Measurements from ENCODE around the gene DLGAP1. TPM values are rescaled to one million over a fixed set of nuclear protein-coding genes. Genes with fewer than 3 reads are reported as not detected.

The DLGAP1 gene
- total RNA-seq, 1 experiment from 2014 or later: 23.2 TPM

- Histone ChIP-seq H3K23me2 (ENCODE audit: insufficient read length, low read depth, low read length, poor library complexity, severe bottlenecking) (no peaks in the 10 kb centered on the region), H3K27me3 (ENCODE audit: insufficient read depth, low read length) (no peaks in the 10 kb centered on the region), H4K5ac (ENCODE audit: insufficient read length, low read depth, low read length) (no peak overlapping the region), H3K56ac (ENCODE audit: insufficient read length, low read depth, low read length) (no peak overlapping the region), H3K9ac (ENCODE audit: extremely low read depth, insufficient read length, low read length) (no peak overlapping the region), H3K9me3 (ENCODE audit: control insufficient read depth, low read depth, low read length) (no peaks in the 10 kb centered on the region), H2AK5ac (ENCODE audit: insufficient read length, low read length) (no peak overlapping the region), H3K14ac (ENCODE audit: insufficient read depth, low read length) (no peak overlapping the region), H3K4me2 (ENCODE audit: insufficient read depth, insufficient read length, low read length) (no peak overlapping the region), H4K8ac (replicated peaks; ENCODE audit: insufficient read length, low read depth, low read length) (no peak overlapping the region), H3T11ph (ENCODE audit: low read length) (no peak overlapping the region), H3K79me1 (ENCODE audit: insufficient read depth, low read depth, low read length, poor library complexity, severe bottlenecking) (no peaks in the 10 kb centered on the region), H3K79me2 (ENCODE audit: insufficient read depth, low read length) (no peaks in the 10 kb centered on the region), H4K91ac (ENCODE audit: insufficient read length, low read depth, low read length) (no peak overlapping the region), H3K18ac (ENCODE audit: insufficient read length, low read depth, low read length) (no peak overlapping the region), H2BK120ac (ENCODE audit: low read depth, low read length, poor library complexity, severe bottlenecking) (no peak overlapping the region), H2BK20ac (ENCODE audit: low read depth, low read length, poor library complexity, severe bottlenecking) (no peak overlapping the region), H2BK15ac (ENCODE audit: low read depth, low read length) (no peak overlapping the region), H3K4me1 (ENCODE audit: insufficient read depth, low read length) (no peaks in the 10 kb centered on the region; the same call in 1 of the 2 replicates), H4K20me1 (ENCODE audit: control insufficient read depth, insufficient read depth, insufficient read length) (no peaks in the 10 kb centered on the region), H2AFZ (ENCODE audit: low read length) (no peak overlapping the region), H3K23ac (ENCODE audit: insufficient read length, low read depth, low read length) (no peak overlapping the region), H2BK5ac (ENCODE audit: insufficient read length, low read length) (no peak overlapping the region), H3K4ac (ENCODE audit: low read depth, low read length) (no peak overlapping the region), H3K27ac (ENCODE audit: insufficient read length, low read depth, low read length) (no peak overlapping the region), H2BK12ac (ENCODE audit: insufficient read length, low read depth, low read length) (no peak overlapping the region)
- H3K36me3 Mint-ChIP-seq (ENCODE audit: insufficient read depth in 1 of 3, low read depth in 3 of 3): peaks cover 6 to 10% (median 8%) of the 10 kb centered on the region in 3 experiments; a peak in 6 of 7 replicates
- H3K27ac Mint-ChIP-seq: no peak overlapping the region
- H3K9me3 Mint-ChIP-seq: peaks cover 3 to 6% of the 10 kb centered on the region in 2 experiments; a peak in 3 of 5 replicates
- H3K4me1 Mint-ChIP-seq: peaks cover 41 to 44% of the 10 kb centered on the region in 2 experiments
- TF ChIP-seq CTCF (conservative IDR thresholded peaks at IDR 0.05): no peak
- no peak overlapping the region for H3K4me3 Mint-ChIP-seq
- no CpG with 5 or more reads among the region's 4 CpGs for WGBS (ENCODE audit: extremely low coverage, insufficient read length, low lambda C conversion rate)
- no peaks in the 10 kb centered on the region for H3K27me3 Mint-ChIP-seq (ENCODE audit: low read depth)
- DNase-seq: no peak
These were observed 376.9 kb downstream of the DLGAP1 start for GRCh38 chr18:4078246-4078645.
